GM12878 (cell line): ENCODE measurements around the gene PRG2. TPM values are rescaled to one million over a fixed set of nuclear protein-coding genes. Genes with fewer than 3 reads are reported as not detected.
"Not testable (repeated sequence)": the region's sequence is repeated elsewhere in the genome, so short reads cannot be mapped to it uniquely, and the experiment has no call there.

Experiments
- ATAC-seq: fragments of 200-7000 bp; cut with Tn5 transposase; 3 replicates; pipeline ENCODE4 v1.9.1; 2020; ENCODE audit warnings: mild to moderate bottlenecking, moderate library complexity
- BruUV-seq: library from RNA; stranded (reverse); fragments of 400-500 nt; replicated peaks from 2 replicates; lab custom pipeline; 2021; lab: Mats Ljungman, UMichigan
- CTCF ChIA-PET: fragments of 300-600 bp; sonication (Branson Sonifier 250); formaldehyde crosslinking; extraction: SDS; loops from one replicate; lab custom pipeline; 2021; ENCODE audit warnings: inconsistent platforms; lab: Yijun Ruan, JAX
- POLR2A ChIA-PET: fragments of 350-600 bp; formaldehyde crosslinking; extraction: SDS; loops from one replicate; lab custom pipeline; 2021; ENCODE audit warnings: inconsistent platforms; lab: Charles Lee
- RAD21 ChIA-PET: fragments of 300-600 bp; sonication (Branson Sonifier 250); formaldehyde crosslinking; loops from one replicate; lab custom pipeline; 2023; ENCODE audit warnings: antibody characterized with exemption; ENCODE audit not compliant: unreplicated experiment; lab: Charles Lee
- SMC1A ChIA-PET: fragments of 300-600 bp; sonication (Branson Sonifier 250); formaldehyde crosslinking; loops from one replicate; lab custom pipeline; 2023; ENCODE audit not compliant: unreplicated experiment, uncharacterized antibody; lab: Charles Lee
- DNase-seq: peaks from one replicate; pipeline ENCODE4 v3.0.0-alpha.2; 2011; ENCODE audit warnings: low read depth, low spot score
- FAIRE-seq: peaks from 3 replicates; lab custom pipeline; 2011; peaks lifted over from hg19 to GRCh38; lab: Jason Lieb, UNC
- H2AFZ ChIP-seq: 2 replicates; pipeline ENCODE4 v1.6.0; 2011; ENCODE audit warnings: low read depth, low read length, control low read depth; ENCODE audit not compliant: control insufficient read depth
- H3K27ac ChIP-seq: 2 replicates; pipeline ENCODE4 v1.5.1; 2011; ENCODE audit warnings: control low read depth; ENCODE audit not compliant: control insufficient read depth, insufficient read depth
- H3K27me3 ChIP-seq, 2 experiments: replicated peaks in 1 of 2; 2 replicates each; pipeline versions ENCODE4 v1.6.0 to v1.6.1; 2011; ENCODE audit warnings: low read length in 1 of 2; ENCODE audit not compliant: control insufficient read depth in 2 of 2, insufficient read depth in 2 of 2
- H3K36me3 ChIP-seq, 2 experiments: 2 replicates each; pipeline ENCODE4 v1.5.1; 2011; ENCODE audit warnings: low read length in 1 of 2; ENCODE audit not compliant: control insufficient read depth in 2 of 2, insufficient read depth in 2 of 2
- H3K4me1 ChIP-seq: 2 replicates; pipeline ENCODE4 v1.6.1; 2011; ENCODE audit warnings: mild to moderate bottlenecking, low read length, moderate library complexity, mixed read lengths; ENCODE audit not compliant: control insufficient read depth, insufficient read depth
- H3K4me2 ChIP-seq: 2 replicates; pipeline ENCODE4 v1.6.0; 2011; ENCODE audit warnings: control low read depth; ENCODE audit not compliant: control insufficient read depth, insufficient read depth
- H3K4me3 ChIP-seq: fragments of 200-600 bp; sonication (generic); 2 replicates; pipeline ENCODE4 v1.5.1; 2016
- H3K79me2 ChIP-seq: 2 replicates; pipeline ENCODE4 v1.6.0; 2011; ENCODE audit warnings: low read length; ENCODE audit not compliant: control insufficient read depth, insufficient read depth
- H3K9ac ChIP-seq: 2 replicates; pipeline ENCODE4 v1.8.0; 2011; ENCODE audit warnings: low read length, control low read depth, mixed read lengths; ENCODE audit not compliant: control insufficient read depth, insufficient read depth
- H3K9me3 ChIP-seq: replicated peaks from 3 replicates; pipeline ENCODE4 v1.5.1; 2011; ENCODE audit warnings: mild to moderate bottlenecking, low read length; ENCODE audit not compliant: control insufficient read depth, insufficient read depth
- H4K20me1 ChIP-seq: 2 replicates; pipeline ENCODE4 v1.6.0; 2011; ENCODE audit not compliant: control insufficient read depth, insufficient read depth
- LARP7 ChIP-seq: fragments of 450-650 bp; IDR thresholded peaks from 2 replicates; pipeline ENCODE4 v1.6.1; 2017; ENCODE audit warnings: mild to moderate bottlenecking
- ZNF622 ChIP-seq: fragments of 450-650 bp; IDR thresholded peaks from 2 replicates; pipeline ENCODE4 v1.6.1; 2017; ENCODE audit warnings: mild to moderate bottlenecking, inconsistent platforms
- WGBS: methylation state at CpG from one replicate; pipeline ENCODE4 v1.1.6; 2016; ENCODE audit warnings: low lambda C conversion rate; ENCODE audit not compliant: insufficient replicate concordance, insufficient coverage; ENCODE audit errors: missing lambda C conversion rate; 5-methylcytosine and 5-hydroxymethylcytosine counted together
- in situ Hi-C: fragments of 300-500 bp; cut with MboI; formaldehyde crosslinking; loops from 9 replicates; pipeline ENCODE4 v1.14.3; 2018; ENCODE audit warnings: mixed read lengths
- intact Hi-C: fragments of 100-400 bp; cut with micrococcal nuclease; formaldehyde crosslinking; loops from one replicate; pipeline ENCODE4 v1.14.2; 2022; ENCODE audit not compliant: unreplicated experiment
- polyA plus RNA-seq, 11 experiments: library from polyadenylated mRNA; depleted of rRNA in 4 of 11; unstranded in 6 of 11; stranded (reverse) in 5 of 11; fragments of >200 nt; fragmentation: Nextera tagmentation in 4 of 11; fragmentation: Illumina TruSeq in 1 of 11; extraction: Ambion mirVana in 4 of 11; extraction: Trizol in 1 of 11; gene quantifications; 1 replicate in 1 of 11; 2 replicates in 10 of 11; pipeline versions ENCODE4 v1.2.1 to v1.2.3, GENCODE V29; 2011 to 2016; ENCODE audit warnings: inconsistent platforms in 2 of 11, missing spikeins in 2 of 11, low read depth in 1 of 11
- total RNA-seq, 4 experiments: library from RNA; depleted of rRNA in 3 of 4; stranded (reverse); fragments of >200 nt in 3 of 4; fragmentation: Illumina TruSeq in 1 of 4; extraction: Trizol in 1 of 4; gene quantifications; 2 replicates each; pipeline versions ENCODE4 v1.2.1 to v1.2.3, GENCODE V29; 2013 to 2021

Gene PRG2
- total and polyA plus RNA-seq, 10 of the 15 experiments (the other 5 are each of a cell fraction or from before 2014, with no cell fraction given) = 0.10 to 1.7 (median 0.56) TPM; not detected in 2

GRCh38 chr11:57361926-57362325, 28.5 kb downstream of the PRG2 start (continued):
- TF ChIP-seq LARP7 = no peak
- TF ChIP-seq, all 136 proteins: peak for 0

GRCh38 chr11:57361420-57361819, 29.0 kb downstream of the PRG2 start:
- ATAC-seq, RAD21 ChIA-PET, H4K20me1 ChIP-seq, H3K4me1 ChIP-seq, H2AFZ ChIP-seq, in situ Hi-C loops, H3K4me2 ChIP-seq, H3K36me3 ChIP-seq, H3K27ac ChIP-seq, H3K9me3 ChIP-seq, DNase-seq, BruUV-seq, H3K4me3 ChIP-seq, intact Hi-C loops, POLR2A ChIA-PET, H3K9ac ChIP-seq, SMC1A ChIA-PET, H3K27me3 ChIP-seq, H3K79me2 ChIP-seq, FAIRE-seq: not testable (repeated sequence)
- CTCF ChIA-PET = interaction anchor here (1.3 to 1.8 kb wide), 3 partner anchors 13 to 282 kb away, joined by 3 to 4 read pairs (median 3); no protein-coding TSS in a partner anchor

GRCh38 chr11:57360991-57361390, 29.5 kb downstream of the PRG2 start:
- POLR2A ChIA-PET = no interaction called here
- Histone ChIP-seq H3K27me3 (peaks cover 0 to 3% of the 10 kb centered on the region in 2 experiments; a peak in 2 of 4 replicates), H3K4me1 (no peaks in the 10 kb centered on the region), H3K9me3 (no peaks in the 10 kb centered on the region), H3K4me2 (no peak overlapping the region), H3K79me2 (no peaks in the 10 kb centered on the region), H3K36me3 (no peaks in the 10 kb centered on the region), H3K9ac (no peak overlapping the region), H3K27ac (no peak overlapping the region), H4K20me1 (no peaks in the 10 kb centered on the region), H2AFZ (no peak overlapping the region), H3K4me3 (no peak overlapping the region)
- BruUV-seq = no TSS peak
- SMC1A ChIA-PET = no interaction called here
- CTCF ChIA-PET = interaction anchor here (0.6 to 1.8 kb wide), 6 partner anchors 13 to 283 kb away, joined by 3 to 4 read pairs (median 4); no protein-coding TSS in a partner anchor
- intact Hi-C loops = no loop called here
- ATAC-seq (no peak), FAIRE-seq (no peak), DNase-seq (no peak)
- in situ Hi-C loops = no loop called here
- RAD21 ChIA-PET = no interaction called here
- 78% methylated on average over 8 of the region's 8 CpGs for WGBS
- TF ChIP-seq ZNF622 = no peak
